SK-N-SH treated with all-trans-retinoic acid at 6 μM for 48 hours (cell line): ENCODE results near the gene IL7R.

ENCODE experiments used
- ARNTL ChIP-seq: fragments of 450-650 bp; formaldehyde crosslinking; IDR thresholded peaks from 2 replicates; pipeline ENCODE4 v1.5.0; 2020; ENCODE audit warnings: low read depth, mild to moderate bottlenecking, moderate library complexity, borderline replicate concordance
- CREB5 ChIP-seq: fragments of 250-450 bp; sonication (Bioruptor Pico); IDR thresholded peaks from 2 replicates; pipeline ENCODE4 v1.5.1; 2020; ENCODE audit warnings: low read depth, mild to moderate bottlenecking, moderate library complexity
- ISL1 ChIP-seq: fragments of 250-450 bp; sonication (Bioruptor Pico); IDR thresholded peaks from 2 replicates; pipeline ENCODE4 v2.1.2; 2022; ENCODE audit warnings: mild to moderate bottlenecking, moderate library complexity
- OSR1 ChIP-seq: fragments of 250-450 bp; sonication (Bioruptor Pico); IDR thresholded peaks from 2 replicates; pipeline ENCODE4 v1.8.0; 2022; ENCODE audit warnings: moderate library complexity, mild to moderate bottlenecking, inconsistent platforms
- RARB ChIP-seq: fragments of 250-450 bp; sonication (Bioruptor Pico); IDR thresholded peaks from 2 replicates; pipeline ENCODE4 v1.8.0; 2021; ENCODE audit warnings: mild to moderate bottlenecking, moderate library complexity
- TCF4 ChIP-seq: fragments of 250-450 bp; sonication (Bioruptor Pico); IDR thresholded peaks from 2 replicates; pipeline ENCODE4 v1.8.0; 2021; ENCODE audit warnings: mild to moderate bottlenecking, moderate library complexity, borderline replicate concordance
- TOX ChIP-seq: fragments of 250-450 bp; sonication (Bioruptor Pico); IDR thresholded peaks from 2 replicates; pipeline ENCODE4 v1.8.0; 2021; ENCODE audit warnings: mild to moderate bottlenecking, moderate library complexity, borderline replicate concordance
- ZFP3 ChIP-seq: fragments of 250-450 bp; sonication (Bioruptor Pico); IDR thresholded peaks from 2 replicates; pipeline ENCODE4 v1.5.0; 2020; ENCODE audit warnings: mild to moderate bottlenecking, moderate library complexity
- ZNF565 ChIP-seq: fragments of 450-650 bp; formaldehyde crosslinking; conservative IDR thresholded peaks from 2 replicates; pipeline ENCODE4 v1.5.0; 2020; ENCODE audit warnings: low read depth, mild to moderate bottlenecking, moderate library complexity
- ZNF70 ChIP-seq: fragments of 450-650 bp; formaldehyde crosslinking; IDR thresholded peaks from 2 replicates; pipeline ENCODE4 v1.5.0; 2020; ENCODE audit warnings: mild to moderate bottlenecking, moderate library complexity
- ZNF8 ChIP-seq: fragments of 450-650 bp; formaldehyde crosslinking; IDR thresholded peaks from 2 replicates; pipeline ENCODE4 v1.5.0; 2020; ENCODE audit warnings: mild to moderate bottlenecking, moderate library complexity

- no peak for TF ChIP-seq CREB5 (CRISPR knock-in tag)
- TF ChIP-seq ZNF565 (CRISPR knock-in tag), result no peak
- no peak for TF ChIP-seq ISL1 (CRISPR knock-in tag)
- TF ChIP-seq OSR1, result no peak
- TF ChIP-seq TOX, result no peak
- TF ChIP-seq ZFP3 (CRISPR knock-in tag), result no peak
- no peak for TF ChIP-seq ARNTL (CRISPR knock-in tag)
- TF ChIP-seq TCF4 (CRISPR knock-in tag), result no peak
- no peak for TF ChIP-seq ZNF8 (CRISPR knock-in tag)
- TF ChIP-seq RARB, result no peak
- TF ChIP-seq ZNF70 (CRISPR knock-in tag), result no peak
These were observed 11.3 kb downstream of the IL7R start for GRCh38 chr5:35867998-35868397.
